LNCAP (cell line): Measurements from ENCODE around the gene ANKRD13B.

ENCODE experiments used
- TF ChIP-seq, protein P1 (sequence below): fragments of 450-650 bp; IDR thresholded peaks from 2 replicates; pipeline ENCODE4 v1.5.1; 2017; ENCODE audit warnings: mild to moderate bottlenecking

The ANKRD13B gene

DNA sequence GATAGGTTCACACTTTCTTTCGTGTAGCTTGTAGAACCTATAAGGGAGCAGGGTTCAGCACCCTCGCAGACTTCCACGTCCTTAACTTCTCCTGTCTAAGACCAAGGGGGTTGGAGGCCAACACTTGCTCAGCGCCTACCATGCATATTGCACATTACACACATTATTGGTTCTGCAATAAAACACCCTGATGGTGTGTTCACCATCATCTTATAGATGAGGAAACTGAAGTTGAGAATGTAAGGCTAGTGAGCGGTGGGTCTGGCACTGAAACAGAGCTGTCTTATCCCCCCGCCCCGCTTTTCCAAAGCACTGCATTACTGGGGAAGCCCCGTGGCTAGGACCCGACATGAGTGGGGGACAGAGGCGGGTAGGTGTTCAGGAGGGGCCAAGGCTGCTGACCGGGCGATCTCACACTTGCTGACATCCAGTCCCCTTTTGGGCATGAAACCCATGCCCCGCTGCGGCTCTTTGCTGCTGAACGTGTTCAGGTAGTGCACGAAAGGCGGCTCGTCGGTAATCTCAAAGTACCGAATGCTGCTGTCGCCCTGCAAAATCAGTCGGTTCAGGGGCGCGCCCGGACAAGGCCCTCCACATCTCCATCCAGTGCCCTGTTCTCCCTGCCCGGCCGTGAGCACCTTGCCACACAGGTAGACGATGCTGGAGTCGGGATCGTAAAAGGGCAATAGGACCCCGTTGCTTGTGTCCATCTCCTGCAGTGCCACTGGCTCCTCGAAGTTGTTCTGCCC, 23.5 kb downstream of the ANKRD13B start:
- TF ChIP-seq, protein P1, sequence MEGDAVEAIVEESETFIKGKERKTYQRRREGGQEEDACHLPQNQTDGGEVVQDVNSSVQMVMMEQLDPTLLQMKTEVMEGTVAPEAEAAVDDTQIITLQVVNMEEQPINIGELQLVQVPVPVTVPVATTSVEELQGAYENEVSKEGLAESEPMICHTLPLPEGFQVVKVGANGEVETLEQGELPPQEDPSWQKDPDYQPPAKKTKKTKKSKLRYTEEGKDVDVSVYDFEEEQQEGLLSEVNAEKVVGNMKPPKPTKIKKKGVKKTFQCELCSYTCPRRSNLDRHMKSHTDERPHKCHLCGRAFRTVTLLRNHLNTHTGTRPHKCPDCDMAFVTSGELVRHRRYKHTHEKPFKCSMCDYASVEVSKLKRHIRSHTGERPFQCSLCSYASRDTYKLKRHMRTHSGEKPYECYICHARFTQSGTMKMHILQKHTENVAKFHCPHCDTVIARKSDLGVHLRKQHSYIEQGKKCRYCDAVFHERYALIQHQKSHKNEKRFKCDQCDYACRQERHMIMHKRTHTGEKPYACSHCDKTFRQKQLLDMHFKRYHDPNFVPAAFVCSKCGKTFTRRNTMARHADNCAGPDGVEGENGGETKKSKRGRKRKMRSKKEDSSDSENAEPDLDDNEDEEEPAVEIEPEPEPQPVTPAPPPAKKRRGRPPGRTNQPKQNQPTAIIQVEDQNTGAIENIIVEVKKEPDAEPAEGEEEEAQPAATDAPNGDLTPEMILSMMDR, result no peak

DNA sequence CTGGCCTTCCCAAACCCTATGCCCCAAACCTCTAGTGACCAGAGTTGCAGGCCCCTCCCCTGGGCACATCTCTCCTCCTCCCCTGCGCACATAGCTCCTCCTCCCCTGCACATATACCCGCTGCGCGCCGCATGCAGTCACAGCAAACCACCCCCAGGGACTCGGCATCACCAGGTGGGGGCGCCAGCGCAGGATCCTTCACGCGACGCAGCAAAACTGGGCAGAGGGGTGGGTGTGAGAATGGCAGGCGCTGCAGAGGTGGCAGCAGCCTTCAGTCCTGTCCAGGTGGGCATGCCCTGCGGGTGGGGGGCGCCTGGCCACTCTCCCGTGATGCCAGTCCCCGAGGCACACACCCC, 24.2 kb downstream of the ANKRD13B start:
- TF ChIP-seq, protein P1, result no peak; the same call in 1 of the 2 replicates

DNA sequence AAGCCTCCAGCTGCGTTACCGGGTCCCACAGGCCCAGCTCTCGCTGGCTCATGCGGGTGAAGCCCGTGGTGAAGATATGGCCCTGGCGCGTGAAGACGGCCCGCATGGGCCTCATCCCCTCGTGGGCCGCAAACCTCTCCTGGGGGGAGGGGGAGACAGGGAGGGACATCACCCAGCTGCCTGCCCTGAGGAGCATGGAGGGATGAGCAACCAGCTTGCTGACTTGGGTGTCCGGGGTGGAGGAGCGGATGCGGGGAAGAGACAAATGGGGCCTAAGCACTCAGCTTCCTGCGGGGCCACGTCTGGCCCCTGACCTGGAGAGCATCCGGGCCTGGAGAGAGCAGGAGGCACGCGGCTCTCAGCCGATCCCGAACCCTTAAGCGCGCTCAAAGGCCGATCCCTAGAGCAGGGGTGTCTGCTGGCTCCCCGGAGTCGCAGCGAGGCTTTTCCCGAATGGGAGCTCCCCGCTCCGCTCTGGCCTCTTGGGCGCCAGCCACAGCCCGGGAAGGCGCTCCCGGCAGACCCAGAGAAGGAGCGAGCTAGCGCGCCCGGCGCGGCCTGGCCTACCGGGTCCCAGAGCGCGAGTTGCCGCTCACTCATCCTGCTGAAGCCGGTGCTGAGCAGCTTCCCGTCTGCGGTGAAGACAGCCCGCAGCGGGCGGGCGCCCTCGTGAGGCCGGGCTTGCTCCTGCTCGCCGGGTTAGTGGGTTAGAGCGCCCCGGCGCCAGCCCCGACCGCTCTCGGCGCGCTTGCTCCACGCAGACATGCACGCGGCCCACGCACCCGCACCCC, 24.7 kb downstream of the ANKRD13B start:
- TF ChIP-seq, protein P1, result no peak

DNA sequence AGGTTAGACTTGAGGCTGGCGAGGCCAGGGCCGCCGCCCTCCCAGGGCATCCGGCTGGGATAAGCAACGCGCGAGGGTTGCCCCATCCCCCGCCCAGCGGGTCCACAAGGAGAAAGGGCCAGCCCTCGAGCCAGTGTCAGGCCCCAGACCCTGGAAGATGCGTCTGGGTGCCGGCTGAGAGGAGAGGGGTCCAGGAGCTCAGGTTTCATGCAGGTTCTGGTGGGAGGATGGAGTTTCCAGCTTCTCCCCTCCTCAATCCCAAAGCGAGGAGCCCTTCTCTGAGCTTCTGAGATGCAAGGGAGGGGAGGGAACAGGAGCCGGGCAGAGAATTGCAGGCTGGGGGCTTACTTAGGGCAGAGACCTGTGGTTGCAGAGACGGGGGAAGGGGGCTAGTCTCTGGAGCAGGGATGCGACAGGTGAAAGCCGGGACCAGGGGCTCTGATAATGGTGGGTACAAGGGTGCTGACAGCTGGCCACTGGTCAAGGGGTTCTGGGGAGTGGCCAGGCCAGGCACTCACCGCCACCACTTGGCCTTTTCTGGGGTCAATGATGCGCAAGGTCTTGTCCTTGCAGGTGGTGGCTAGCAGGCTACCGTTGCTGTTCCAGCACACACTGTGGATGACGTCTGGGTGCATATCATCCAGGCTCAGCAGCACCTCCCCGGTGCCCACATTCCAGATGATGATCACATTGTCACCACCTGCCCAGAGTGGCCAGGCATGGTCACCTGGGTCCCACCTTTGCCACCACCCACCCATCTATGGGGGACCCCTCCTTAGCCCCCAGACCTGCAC, 25.5 kb downstream of the ANKRD13B start:
- TF ChIP-seq, protein P1, result no peak

DNA sequence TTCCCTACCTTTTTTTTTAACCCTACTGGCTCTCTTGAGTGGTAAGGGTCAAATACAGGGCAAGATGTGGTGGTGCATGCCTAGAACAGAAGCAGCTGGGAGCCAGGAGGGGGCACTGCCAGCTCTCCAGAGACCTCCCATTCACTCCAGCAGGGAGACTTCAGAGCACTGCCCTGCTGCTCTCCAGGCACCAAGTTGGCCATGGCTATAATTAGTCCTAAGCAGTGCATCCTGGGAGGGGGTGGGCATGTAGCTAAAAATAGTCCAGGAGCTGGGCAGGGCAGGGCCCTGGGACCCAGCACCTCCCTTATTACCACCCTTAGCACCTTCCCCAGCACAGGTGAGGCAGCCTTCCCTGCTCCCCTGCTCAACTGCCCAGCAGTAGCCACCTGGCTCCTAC, 26.3 kb downstream of the ANKRD13B start:
- TF ChIP-seq, protein P1, result no peak

DNA sequence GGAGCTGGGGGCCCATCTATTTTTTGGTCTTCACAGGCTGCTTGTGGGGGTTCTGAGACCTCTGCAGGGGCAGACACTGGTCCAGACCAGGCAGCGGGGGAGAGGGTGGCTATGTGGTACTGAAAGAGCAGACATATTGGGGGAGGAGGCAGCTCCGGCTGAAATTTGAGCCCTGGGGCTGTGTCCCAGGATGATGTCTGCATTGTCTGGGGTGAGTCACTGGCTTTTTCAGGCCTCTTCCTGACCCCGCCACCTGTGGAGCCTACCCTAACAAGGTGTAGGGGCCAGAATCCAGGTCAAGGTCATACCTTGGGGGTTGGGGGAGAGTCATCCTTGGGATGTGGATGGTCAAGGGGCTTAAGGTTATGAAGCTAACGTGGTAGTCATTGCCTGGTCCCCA, 27.3 kb downstream of the ANKRD13B start:
- TF ChIP-seq, protein P1, result no peak

DNA sequence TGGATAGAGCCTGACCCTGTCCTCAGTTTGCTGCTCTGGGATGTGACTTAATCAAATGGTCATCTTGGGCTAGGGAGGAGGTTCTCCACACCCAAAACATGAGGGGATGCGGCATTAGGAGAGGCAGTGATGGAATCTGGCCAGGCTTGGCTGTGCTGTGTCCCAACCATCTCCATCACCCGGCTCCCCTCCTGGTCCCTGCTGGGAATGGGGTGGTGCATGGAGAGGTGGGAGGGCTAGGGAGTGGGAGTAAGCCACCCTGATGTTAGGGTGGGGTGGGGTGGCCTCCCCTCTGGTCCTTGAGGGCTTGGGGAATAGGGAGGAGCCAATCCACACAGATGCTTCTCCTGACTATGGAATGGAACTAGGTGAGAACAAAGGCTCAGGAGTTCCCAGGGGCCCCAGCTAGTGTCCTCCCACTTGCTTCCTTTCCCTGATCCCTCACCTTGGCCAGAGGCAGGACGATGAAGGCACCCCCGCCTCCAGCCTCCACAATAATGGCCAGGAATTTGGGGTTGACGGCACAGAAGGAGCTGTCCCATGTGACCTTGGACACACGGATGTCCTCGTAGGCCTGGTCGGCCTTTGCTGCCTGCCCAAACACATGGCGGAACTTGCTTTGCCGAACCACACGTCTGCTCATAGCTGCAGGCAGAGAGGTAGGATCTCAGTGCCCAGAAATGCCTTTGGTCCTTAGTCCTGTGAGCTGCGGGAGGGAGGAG, 28.0 kb downstream of the ANKRD13B start:
- TF ChIP-seq, protein P1, result no peak
